Measurements from ENCODE around the gene SBNO2.

SBNO2 gene

DNA sequence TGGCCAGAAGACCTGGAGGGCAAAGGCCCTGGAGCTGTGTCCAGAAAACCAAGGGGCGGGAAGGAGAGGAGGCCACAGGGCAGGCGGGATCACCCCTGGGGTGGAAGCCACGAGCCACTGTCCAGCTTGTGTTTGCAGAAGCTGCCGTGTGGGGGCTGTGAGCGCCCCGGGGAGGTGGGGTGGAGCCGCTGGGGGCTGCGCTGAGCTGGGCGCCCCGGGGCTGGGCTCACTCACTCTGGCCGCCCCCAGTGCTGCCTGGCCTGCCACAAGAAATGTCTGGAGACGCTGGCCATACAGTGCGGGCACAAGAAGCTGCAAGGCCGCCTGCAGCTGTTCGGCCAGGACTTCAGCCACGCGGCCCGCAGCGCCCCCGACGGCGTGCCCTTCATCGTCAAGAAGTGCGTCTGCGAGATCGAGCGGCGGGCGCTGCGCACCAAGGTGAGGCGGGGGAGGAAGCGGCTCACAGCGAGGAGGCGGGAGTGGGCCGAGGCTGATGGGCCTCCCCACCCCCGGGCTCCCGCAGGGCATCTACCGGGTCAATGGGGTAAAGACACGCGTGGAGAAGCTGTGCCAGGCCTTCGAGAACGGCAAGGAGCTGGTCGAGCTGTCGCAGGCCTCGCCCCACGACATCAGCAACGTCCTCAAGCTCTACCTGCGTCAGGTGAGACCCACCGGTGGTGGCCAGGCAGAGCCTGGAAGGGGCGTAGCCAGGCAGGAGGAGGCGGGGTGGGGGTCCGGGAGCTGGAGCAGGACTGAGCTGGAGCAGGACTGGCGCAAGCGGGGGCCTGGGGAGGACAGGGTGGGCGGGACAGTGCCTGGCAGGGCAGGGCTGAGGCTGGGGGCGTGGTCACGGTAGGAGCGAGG lies 92.5 kb downstream of the SBNO2 start:
- no peak overlapping the region for H3K4me3 ChIP-seq (ENCODE audit: low read depth in 1 of 2, low read length in 2 of 2)
- no peak overlapping the region for H3K27ac ChIP-seq (ENCODE audit: low read depth, low read length)
- H3K27me3 ChIP-seq (ENCODE audit: control insufficient read depth in 1 of 2, insufficient read depth in 2 of 2, low read length in 2 of 2): peaks cover 0 to 19% of the 10 kb centered on the region in 2 donors
- H3K9ac ChIP-seq (ENCODE audit: low read length): no peak overlapping the region
- H3K4me1 ChIP-seq (ENCODE audit: insufficient read depth, low read length): no peaks in the 10 kb centered on the region
- no peaks in the 10 kb centered on the region for H3K36me3 ChIP-seq (ENCODE audit: insufficient read depth, low read length)
- H3K9me3 ChIP-seq (ENCODE audit: low read length): no peaks in the 10 kb centered on the region

DNA sequence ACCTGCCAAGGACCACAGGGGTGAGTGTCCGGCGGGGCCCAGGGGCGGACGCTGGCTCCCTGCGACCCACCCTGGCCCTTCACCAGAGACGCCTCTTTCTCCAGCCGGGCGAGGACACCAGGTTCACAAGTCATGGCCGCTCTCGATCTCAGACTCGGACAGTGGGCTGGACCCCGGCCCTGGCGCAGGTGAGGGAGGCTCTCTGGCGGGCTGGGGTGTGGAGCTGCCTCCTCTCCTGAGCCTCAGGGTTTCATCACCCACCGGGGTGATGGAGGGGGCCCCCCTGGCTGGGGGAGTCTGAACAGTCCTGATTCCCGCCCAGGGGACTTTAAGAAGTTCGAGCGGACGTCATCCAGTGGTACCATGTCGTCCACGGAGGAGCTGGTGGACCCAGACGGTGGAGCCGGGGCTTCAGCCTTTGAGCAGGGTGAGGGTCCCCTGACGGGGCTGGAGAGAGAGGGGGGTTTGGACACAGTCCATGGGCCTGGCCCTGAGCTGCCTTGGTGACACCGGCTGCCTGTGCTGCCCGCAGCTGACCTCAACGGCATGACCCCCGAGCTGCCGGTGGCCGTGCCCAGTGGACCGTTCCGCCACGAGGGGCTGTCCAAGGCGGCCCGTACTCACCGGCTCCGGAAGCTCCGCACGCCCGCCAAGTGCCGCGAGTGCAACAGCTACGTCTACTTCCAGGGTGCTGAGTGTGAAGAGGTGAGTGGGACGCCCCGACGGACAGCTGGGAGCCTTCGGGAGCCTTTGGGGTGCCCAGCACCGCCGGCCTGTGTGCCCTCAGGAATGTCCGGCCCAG lies 93.5 kb downstream of the SBNO2 start:
- Histone ChIP-seq H3K9me3 (ENCODE audit: low read length) (no peaks in the 10 kb centered on the region), H3K27me3 (ENCODE audit: control insufficient read depth in 1 of 2, insufficient read depth in 2 of 2, low read length in 2 of 2) (peaks cover 0 to 19% of the 10 kb centered on the region in 2 donors), H3K4me1 (ENCODE audit: insufficient read depth, low read length) (no peaks in the 10 kb centered on the region), H3K4me3 (ENCODE audit: low read depth in 1 of 2, low read length in 2 of 2) (no peak overlapping the region), H3K27ac (ENCODE audit: low read depth, low read length) (no peak overlapping the region), H3K9ac (ENCODE audit: low read length) (no peak overlapping the region), H3K36me3 (ENCODE audit: insufficient read depth, low read length) (no peaks in the 10 kb centered on the region)

- Histone ChIP-seq H3K9ac (ENCODE audit: low read length) (no peak overlapping the region), H3K4me1 (ENCODE audit: insufficient read depth, low read length) (no peaks in the 10 kb centered on the region), H3K27ac (ENCODE audit: low read depth, low read length) (no peak overlapping the region), H3K4me3 (ENCODE audit: low read depth in 1 of 2, low read length in 2 of 2) (no peak overlapping the region), H3K9me3 (ENCODE audit: low read length) (no peaks in the 10 kb centered on the region), H3K36me3 (ENCODE audit: insufficient read depth, low read length) (no peaks in the 10 kb centered on the region), H3K27me3 (ENCODE audit: control insufficient read depth in 1 of 2, insufficient read depth in 2 of 2, low read length in 2 of 2) (peaks cover 0 to 19% of the 10 kb centered on the region in 2 donors)
Observed at GRCh38 chr19:1079566-1080111, 94.4 kb downstream of the SBNO2 start.

GRCh38 chr19:1076951-1077350 lies 97.1 kb downstream of the SBNO2 start:
- Histone ChIP-seq H3K4me1 (ENCODE audit: insufficient read depth, low read length) (no peaks in the 10 kb centered on the region), H3K4me3 (ENCODE audit: low read depth in 1 of 2, low read length in 2 of 2) (no peak overlapping the region), H3K9me3 (ENCODE audit: low read length) (no peaks in the 10 kb centered on the region), H3K27ac (ENCODE audit: low read depth, low read length) (no peak overlapping the region), H3K36me3 (ENCODE audit: insufficient read depth, low read length) (no peaks in the 10 kb centered on the region), H3K9ac (ENCODE audit: low read length) (no peak overlapping the region), H3K27me3 (ENCODE audit: control insufficient read depth in 1 of 2, insufficient read depth in 2 of 2, low read length in 2 of 2) (peaks cover 0 to 22% of the 10 kb centered on the region in 2 donors)

DNA sequence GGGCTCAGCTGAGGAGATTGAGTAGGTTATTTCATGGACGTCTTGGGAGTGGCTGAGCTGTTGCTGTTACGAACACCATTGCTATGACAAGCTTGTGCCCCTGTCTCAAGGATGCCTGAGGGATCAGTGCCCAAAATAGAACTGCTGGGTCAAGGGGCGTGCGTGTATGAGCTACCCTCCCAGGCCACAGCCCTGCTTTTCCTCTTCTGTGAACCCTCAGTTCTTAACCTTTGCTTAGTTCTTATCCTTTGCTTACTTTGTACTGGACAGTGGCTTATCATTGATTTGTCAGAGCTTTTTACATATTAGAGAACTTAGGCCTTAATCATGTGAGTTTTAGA lies 98.1 kb downstream of the SBNO2 start:
- no peaks in the 10 kb centered on the region for H3K9me3 ChIP-seq (ENCODE audit: low read length)
- no peak overlapping the region for H3K4me3 ChIP-seq (ENCODE audit: low read depth in 1 of 2, low read length in 2 of 2)
- no peak overlapping the region for H3K27ac ChIP-seq (ENCODE audit: low read depth, low read length)
- H3K36me3 ChIP-seq (ENCODE audit: insufficient read depth, low read length): no peaks in the 10 kb centered on the region
- H3K27me3 ChIP-seq (ENCODE audit: control insufficient read depth in 1 of 2, insufficient read depth in 2 of 2, low read length in 2 of 2): peaks cover 0 to 22% of the 10 kb centered on the region in 2 donors
- H3K4me1 ChIP-seq (ENCODE audit: insufficient read depth, low read length): peaks cover 4% of the 10 kb centered on the region
- no peak overlapping the region for H3K9ac ChIP-seq (ENCODE audit: low read length)

DNA sequence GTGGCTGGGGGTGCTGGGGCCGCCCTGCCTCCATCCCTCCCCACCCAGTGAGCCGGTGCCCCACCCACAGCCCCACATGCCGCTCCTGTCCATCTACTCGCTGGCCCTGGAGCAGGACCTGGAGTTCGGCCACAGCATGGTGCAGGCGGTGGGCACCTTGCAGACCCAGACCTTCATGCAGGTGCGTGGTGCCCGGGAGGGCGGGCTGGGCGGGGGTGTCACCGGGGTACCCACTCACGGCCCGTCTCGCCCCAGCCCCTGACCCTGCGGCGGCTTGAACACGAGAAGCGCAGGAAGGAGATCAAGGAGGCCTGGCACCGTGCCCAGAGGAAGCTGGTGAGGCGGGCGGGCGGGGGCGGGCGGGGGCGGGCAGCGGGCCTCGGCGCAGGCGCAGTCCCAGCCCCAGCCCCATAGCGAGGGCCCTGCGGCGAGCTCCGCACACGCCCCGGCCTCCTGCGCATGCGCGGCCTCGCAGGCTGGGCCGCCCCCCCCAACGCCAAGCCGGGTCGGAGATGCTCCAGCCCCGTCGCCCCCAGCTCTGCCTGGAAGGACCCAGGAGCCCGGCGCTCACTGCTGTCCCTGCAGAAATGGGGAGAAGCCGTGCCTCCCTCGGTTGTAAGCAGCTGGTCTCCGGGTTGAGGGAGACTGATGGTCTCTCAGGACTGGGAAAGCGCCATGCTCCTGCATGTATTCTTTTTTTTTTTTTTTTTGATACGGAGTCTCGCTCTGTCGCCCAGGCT lies 99.4 kb downstream of the SBNO2 start:
- Histone ChIP-seq H3K4me3 (ENCODE audit: low read depth in 1 of 2, low read length in 2 of 2) (no peak overlapping the region), H3K27ac (ENCODE audit: low read depth, low read length) (no peak overlapping the region), H3K36me3 (ENCODE audit: insufficient read depth, low read length) (no peaks in the 10 kb centered on the region), H3K9me3 (ENCODE audit: low read length) (no peaks in the 10 kb centered on the region), H3K9ac (ENCODE audit: low read length) (no peak overlapping the region), H3K27me3 (ENCODE audit: control insufficient read depth in 1 of 2, insufficient read depth in 2 of 2, low read length in 2 of 2) (peaks cover 6 to 30% of the 10 kb centered on the region in 2 donors), H3K4me1 (ENCODE audit: insufficient read depth, low read length) (peaks cover 4% of the 10 kb centered on the region)

DNA sequence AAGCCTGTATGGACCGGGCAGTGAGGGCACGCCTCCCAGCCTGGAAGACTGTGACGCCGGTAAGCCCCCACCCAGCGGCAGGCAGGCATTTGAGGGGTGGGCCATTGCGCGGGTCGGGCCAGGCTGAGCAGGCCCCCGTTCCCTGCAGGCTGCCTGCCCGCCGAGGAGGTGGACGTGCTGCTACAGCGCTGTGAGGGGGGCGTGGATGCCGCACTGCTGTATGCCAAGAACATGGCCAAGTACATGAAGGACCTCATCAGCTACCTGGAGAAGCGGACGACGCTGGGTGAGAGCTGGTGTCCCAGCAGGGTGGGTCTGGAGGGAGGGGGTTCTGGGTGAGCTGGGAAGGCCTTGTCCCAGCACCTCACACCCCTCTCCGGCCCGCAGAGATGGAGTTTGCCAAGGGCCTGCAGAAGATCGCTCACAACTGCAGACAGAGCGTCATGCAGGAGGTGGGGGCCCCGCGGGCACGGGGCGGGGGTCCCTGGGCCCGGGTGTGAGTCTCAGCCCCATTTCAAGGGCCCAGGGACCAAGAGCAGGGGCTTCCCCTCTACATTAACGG lies 100.0 kb downstream of the SBNO2 start:
- H3K4me1 ChIP-seq (ENCODE audit: insufficient read depth, low read length): peaks cover 4% of the 10 kb centered on the region
- no peaks in the 10 kb centered on the region for H3K36me3 ChIP-seq (ENCODE audit: insufficient read depth, low read length)
- no peak overlapping the region for H3K9ac ChIP-seq (ENCODE audit: low read length)
- no peaks in the 10 kb centered on the region for H3K9me3 ChIP-seq (ENCODE audit: low read length)
- H3K4me3 ChIP-seq (ENCODE audit: low read depth in 1 of 2, low read length in 2 of 2): no peak overlapping the region
- peaks cover 9 to 36% of the 10 kb centered on the region in 2 donors for H3K27me3 ChIP-seq (ENCODE audit: control insufficient read depth in 1 of 2, insufficient read depth in 2 of 2, low read length in 2 of 2)
- H3K27ac ChIP-seq (ENCODE audit: low read depth, low read length): no peak overlapping the region

- Histone ChIP-seq H3K36me3 (ENCODE audit: insufficient read depth, low read length) (no peaks in the 10 kb centered on the region), H3K4me1 (ENCODE audit: insufficient read depth, low read length) (peaks cover 4% of the 10 kb centered on the region), H3K9me3 (ENCODE audit: low read length) (no peaks in the 10 kb centered on the region), H3K27ac (ENCODE audit: low read depth, low read length) (no peak overlapping the region), H3K9ac (ENCODE audit: low read length) (no peak overlapping the region), H3K4me3 (ENCODE audit: low read depth in 1 of 2, low read length in 2 of 2) (no peak overlapping the region), H3K27me3 (ENCODE audit: control insufficient read depth in 1 of 2, insufficient read depth in 2 of 2, low read length in 2 of 2) (peaks cover 15 to 44% of the 10 kb centered on the region in 2 donors)
Observed at GRCh38 chr19:1073063-1073955, 100.8 kb downstream of the SBNO2 start.

DNA sequence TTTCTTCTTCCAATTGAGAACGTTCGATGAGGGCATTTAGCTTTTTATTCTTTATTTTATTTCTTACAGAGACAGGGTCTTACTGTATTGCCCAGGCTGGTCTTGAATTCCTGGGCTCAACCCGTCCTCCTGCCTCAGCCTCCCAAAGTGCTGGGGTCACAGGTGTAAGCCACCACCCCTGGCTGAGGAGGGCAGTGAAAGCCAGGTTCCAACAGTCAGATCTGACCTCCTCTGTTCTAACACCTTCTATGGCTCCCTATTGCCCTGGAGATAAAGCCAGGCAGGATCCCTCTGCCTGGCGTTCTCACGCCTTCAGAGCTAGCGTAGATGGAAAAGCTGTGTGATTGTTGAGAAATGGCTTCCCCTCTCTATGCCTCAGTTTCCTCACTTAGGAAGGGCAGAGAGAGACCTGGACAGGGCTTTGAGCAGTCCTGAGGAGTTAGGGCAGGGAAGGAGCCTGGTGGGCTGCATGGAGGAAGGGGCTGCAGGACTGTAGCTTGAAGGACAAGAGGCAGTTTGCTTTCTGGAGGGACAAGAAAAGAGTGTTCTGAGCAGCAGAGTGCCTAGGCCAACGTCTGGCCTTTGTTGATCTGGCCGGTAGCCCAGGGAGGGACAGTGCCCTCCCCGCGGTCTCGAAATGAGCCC lies 101.6 kb downstream of the SBNO2 start:
- peaks cover 4% of the 10 kb centered on the region for H3K4me1 ChIP-seq (ENCODE audit: insufficient read depth, low read length)
- no peak overlapping the region for H3K9ac ChIP-seq (ENCODE audit: low read length)
- H3K27ac ChIP-seq (ENCODE audit: low read depth, low read length): no peak overlapping the region
- no peaks in the 10 kb centered on the region for H3K9me3 ChIP-seq (ENCODE audit: low read length)
- H3K27me3 ChIP-seq (ENCODE audit: control insufficient read depth in 1 of 2, insufficient read depth in 2 of 2, low read length in 2 of 2): peaks cover 22 to 52% of the 10 kb centered on the region in 2 donors
- H3K4me3 ChIP-seq (ENCODE audit: low read depth in 1 of 2, low read length in 2 of 2): no peak overlapping the region
- H3K36me3 ChIP-seq (ENCODE audit: insufficient read depth, low read length): no peaks in the 10 kb centered on the region
